GM13977 (cell line): ENCODE results near the gene TXK.

Experiments
- DNase-seq: peaks from one replicate; pipeline ENCODE4 v3.0.0; 2012; ENCODE audit warnings: low spot score
- in situ Hi-C: fragments of 300-500 bp; cut with MboI; formaldehyde crosslinking; loops from one replicate; pipeline ENCODE4 v1.12.0; 2022; ENCODE audit warnings: low sequenced_read_pairs, low pct_unique_long_range_greater_than_20kb, mixed read lengths, inconsistent platforms; ENCODE audit not compliant: unreplicated experiment
- TF ChIP-seq, protein P1 (sequence below): IDR thresholded peaks from 2 replicates; pipeline ENCODE4 v1.5.1; 2012; ENCODE audit warnings: mild to moderate bottlenecking, control low read depth; ENCODE audit not compliant: insufficient read depth; ENCODE audit errors: extremely low read depth, missing control alignments

Gene TXK

DNA sequence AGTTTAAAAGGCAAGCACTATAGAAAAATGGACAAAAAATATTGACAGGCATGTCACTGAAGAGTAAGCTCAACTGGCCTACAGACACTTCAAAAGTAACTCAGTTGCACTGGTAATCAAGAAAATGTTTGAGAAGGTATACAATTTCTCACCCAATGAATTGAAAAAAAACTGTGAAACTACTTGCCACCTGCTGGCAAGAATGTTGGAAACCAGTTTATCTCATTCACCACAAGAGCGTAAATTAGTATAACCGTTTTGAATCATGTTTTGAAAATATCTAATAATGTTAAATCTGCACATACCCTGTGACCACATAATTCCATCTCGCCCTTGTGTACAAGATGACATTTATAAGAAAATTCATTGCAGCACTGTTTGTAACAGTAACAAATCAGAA, 31.7 kb downstream of the TXK start:
- TF ChIP-seq, protein P1, sequence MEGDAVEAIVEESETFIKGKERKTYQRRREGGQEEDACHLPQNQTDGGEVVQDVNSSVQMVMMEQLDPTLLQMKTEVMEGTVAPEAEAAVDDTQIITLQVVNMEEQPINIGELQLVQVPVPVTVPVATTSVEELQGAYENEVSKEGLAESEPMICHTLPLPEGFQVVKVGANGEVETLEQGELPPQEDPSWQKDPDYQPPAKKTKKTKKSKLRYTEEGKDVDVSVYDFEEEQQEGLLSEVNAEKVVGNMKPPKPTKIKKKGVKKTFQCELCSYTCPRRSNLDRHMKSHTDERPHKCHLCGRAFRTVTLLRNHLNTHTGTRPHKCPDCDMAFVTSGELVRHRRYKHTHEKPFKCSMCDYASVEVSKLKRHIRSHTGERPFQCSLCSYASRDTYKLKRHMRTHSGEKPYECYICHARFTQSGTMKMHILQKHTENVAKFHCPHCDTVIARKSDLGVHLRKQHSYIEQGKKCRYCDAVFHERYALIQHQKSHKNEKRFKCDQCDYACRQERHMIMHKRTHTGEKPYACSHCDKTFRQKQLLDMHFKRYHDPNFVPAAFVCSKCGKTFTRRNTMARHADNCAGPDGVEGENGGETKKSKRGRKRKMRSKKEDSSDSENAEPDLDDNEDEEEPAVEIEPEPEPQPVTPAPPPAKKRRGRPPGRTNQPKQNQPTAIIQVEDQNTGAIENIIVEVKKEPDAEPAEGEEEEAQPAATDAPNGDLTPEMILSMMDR = no peak
- in situ Hi-C loops = no loop called here
- no peak for DNase-seq

DNA sequence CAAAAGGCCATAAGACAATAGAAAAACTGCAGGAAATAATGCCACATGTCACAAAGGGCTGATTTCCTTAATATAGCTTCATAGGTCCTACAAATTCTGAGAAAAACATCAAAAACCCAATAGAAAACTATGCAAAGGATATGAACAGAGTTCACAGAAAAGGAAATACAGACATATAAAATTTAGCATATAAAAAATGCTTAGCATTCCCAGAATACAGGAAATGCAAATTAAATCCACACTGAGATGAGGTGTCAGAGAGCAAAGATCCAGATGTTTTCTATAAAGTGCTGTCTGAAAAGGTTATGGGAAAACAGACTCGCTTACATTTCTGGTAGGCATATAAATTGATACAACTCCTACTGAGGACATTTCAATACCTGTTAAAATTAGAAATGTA, 33.8 kb downstream of the TXK start:
- in situ Hi-C loops = no loop called here
- TF ChIP-seq, protein P1 = no peak
- no peak for DNase-seq

DNA sequence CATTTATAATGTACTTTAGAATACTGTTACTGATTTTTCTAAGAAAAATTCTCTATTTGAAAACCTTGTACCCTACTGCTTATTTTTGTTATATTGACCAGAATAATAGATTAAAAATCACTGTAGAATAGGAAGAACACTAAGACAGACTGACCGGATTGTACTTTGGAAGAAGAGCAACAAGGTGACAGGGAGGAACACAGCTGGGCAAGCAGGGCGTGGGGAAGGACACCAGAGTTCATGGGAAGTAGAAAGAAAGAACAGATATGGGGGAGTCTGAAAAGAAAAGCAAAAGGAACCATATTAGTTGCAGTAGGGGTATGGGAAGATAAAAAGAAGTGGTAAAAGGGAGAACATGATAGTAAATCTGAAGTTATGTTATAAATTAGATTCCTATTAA, 38.6 kb downstream of the TXK start:
- TF ChIP-seq, protein P1 = no peak
- in situ Hi-C loops = loop anchor here (25.0 kb wide), 1 partner anchor 408 kb away; no protein-coding TSS in a partner anchor
- DNase-seq = no peak

DNA sequence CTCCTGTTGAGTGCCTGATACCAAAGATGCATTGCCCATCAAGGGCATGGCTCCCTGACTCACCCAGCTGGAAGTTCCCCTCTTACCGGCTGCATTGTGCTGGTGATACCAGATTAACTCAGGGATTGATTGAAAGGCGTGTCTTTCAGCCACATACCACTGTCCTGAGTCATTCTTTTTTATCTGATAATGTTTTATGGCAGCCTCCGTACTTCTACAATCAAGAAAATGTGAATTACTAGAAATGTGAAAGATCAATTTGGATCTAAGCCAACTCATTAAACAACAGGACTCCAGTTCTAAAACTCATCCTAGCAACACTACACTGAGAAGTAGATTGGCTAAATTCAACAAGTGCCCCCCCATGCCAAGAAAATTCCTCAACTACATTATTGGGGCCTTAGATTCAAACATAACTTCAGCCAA, 40.0 kb downstream of the TXK start:
- no peak for DNase-seq
- in situ Hi-C loops = loop anchor here (25.0 kb wide), 1 partner anchor 407 kb away; no protein-coding TSS in a partner anchor
- TF ChIP-seq, protein P1 = no peak

DNA sequence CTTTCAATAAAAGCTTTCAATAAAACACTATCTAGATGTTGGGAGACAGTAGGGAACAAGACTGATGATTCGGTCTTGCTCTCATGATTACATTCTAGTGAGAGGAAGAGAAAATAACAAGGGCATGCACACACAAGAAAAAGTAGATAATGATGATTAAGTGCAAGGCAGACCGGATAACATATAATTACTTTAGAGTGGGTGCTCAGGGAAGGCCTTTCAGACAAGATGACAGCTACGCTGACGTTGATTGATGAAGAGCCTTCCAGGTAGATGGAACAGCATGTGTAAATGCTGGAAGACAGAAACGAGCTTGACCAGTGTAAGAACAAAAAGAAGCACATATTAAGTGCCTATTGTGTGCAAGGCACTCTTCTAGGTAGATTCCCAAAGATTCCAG, 43.4 kb downstream of the TXK start:
- TF ChIP-seq, protein P1 = no peak
- in situ Hi-C loops = loop anchor here (25.0 kb wide), 1 partner anchor 403 kb away; no protein-coding TSS in a partner anchor
- DNase-seq = no peak

DNA sequence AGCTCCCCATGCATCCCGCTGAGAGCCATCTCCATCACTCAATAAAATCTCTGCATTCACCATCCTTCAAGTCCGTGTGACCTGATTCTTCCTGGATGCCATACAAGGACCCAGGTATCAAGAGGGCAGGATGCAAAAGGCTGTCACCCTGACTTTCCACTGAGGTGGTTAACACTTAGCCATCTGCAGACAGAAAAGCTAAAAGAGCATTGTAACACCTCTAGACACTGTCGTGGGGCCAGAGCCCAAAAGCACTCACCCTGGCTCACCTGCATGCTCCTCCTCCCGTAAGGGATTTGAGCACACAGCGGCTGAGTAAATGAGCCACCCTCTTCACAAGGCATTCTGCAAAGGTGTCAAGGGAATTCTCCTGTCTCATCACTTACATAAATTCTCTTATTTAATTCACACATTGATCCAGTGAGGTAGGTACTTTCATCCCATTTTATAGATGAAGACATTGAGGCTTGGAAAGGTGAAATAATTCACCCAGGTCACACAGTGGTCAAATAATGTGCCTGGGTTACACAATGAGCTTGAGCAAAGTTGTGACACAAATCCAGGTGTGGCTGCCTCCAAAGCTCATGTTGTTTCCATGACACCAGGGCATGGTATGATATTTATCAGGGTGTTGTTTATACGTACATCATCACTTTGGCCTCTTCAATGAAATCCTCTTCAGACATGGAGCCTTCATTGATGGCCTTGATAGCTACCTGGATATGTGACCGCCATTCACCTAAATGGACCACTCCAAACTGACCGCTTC, 48.0 kb downstream of the TXK start:
- in situ Hi-C loops = loop anchor here (10.0 to 25.0 kb wide), 2 partner anchors 71 to 399 kb away; partner anchors contain the start of genes CNGA1 and NIPAL1
- TF ChIP-seq, protein P1 = no peak
- no peak for DNase-seq
